OCI-LY3 (cell line): ENCODE results near the gene SENP3.

Source experiments
- CTCF ChIP-seq: fragments of 200-600, 300-600 bp; sonication (generic); IDR thresholded peaks from 2 replicates; pipeline ENCODE4 v1.5.1; 2014; ENCODE audit warnings: antibody characterized with exemption, low read length, low read depth
- EZH2phosphoT487 ChIP-seq: fragments of 200-600 bp; shearing (Covaris generic); IDR thresholded peaks from 2 replicates; pipeline ENCODE4 v1.6.1; 2018; ENCODE audit warnings: antibody characterized with exemption, mixed run types, low read depth

- TF ChIP-seq CTCF (no peak), EZH2phosphoT487 (no peak)
Observed at GRCh38 chr17:7620835-7621234, 59.1 kb downstream of the SENP3 start.
